ENCODE results near the gene TSEN54.

Gene TSEN54

GRCh38 chr17:75571197-75571884 lies 55.0 kb downstream of the TSEN54 start:
- POLR2A ChIA-PET = interaction anchor here (0.6 kb wide), 1 partner anchor 36 kb away, joined by 3 read pairs; no protein-coding TSS in a partner anchor
- TF ChIP-seq CTCF (IDR thresholded peaks at IDR 0.05; ENCODE audit: insufficient read depth, low read length, missing control alignments) = no peak
- DNase-seq (ENCODE audit: low read depth, low spot score) = no peak
- no peak overlapping the region for H3K4me3 ChIP-seq (ENCODE audit: low read depth, low read length)
- CTCF ChIA-PET = interaction anchor here (0.9 to 1.5 kb wide), 3 partner anchors 17 to 62 kb away, joined by 3 to 5 read pairs (median 4); partner anchors contain the start of gene SMIM5

DNA sequence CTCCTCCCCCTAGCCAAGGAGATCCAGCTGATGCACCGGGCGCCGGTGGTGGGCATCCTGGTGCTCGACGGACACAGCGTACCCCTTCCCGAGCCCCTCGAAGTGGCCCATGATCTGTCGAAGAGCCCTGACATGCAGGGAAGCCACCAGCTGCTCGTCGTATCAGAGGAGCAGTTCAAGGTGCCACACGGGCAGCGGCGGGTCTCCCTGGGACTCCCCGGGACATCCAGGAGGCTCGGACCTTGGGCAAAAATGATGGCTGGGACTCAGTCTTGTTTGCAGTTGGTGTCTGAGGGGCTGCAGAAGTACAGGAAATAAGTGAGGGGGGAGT lies 55.5 kb downstream of the TSEN54 start:
- POLR2A ChIA-PET = no interaction called here

GRCh38 chr17:75572713-75573539 lies 56.6 kb downstream of the TSEN54 start:
- no peak for DNase-seq (ENCODE audit: low read depth, low spot score)
- TF ChIP-seq CTCF (IDR thresholded peaks at IDR 0.05; ENCODE audit: insufficient read depth, low read length, missing control alignments) = no peak
- POLR2A ChIA-PET = no interaction called here
- CTCF ChIA-PET = no interaction called here
- no peak overlapping the region for H3K4me3 ChIP-seq (ENCODE audit: low read depth, low read length)

More for the DNA sequence above, 55.5 kb downstream of the TSEN54 start:
- no peak for TF ChIP-seq CTCF (IDR thresholded peaks at IDR 0.05; ENCODE audit: insufficient read depth, low read length, missing control alignments)
- CTCF ChIA-PET = interaction anchor here (1.1 to 1.5 kb wide), 2 partner anchors 16 to 30 kb away, joined by 3 to 5 read pairs; no protein-coding TSS in a partner anchor
- DNase-seq (ENCODE audit: low read depth, low spot score) = no peak
- no peak overlapping the region for H3K4me3 ChIP-seq (ENCODE audit: low read depth, low read length)

DNA sequence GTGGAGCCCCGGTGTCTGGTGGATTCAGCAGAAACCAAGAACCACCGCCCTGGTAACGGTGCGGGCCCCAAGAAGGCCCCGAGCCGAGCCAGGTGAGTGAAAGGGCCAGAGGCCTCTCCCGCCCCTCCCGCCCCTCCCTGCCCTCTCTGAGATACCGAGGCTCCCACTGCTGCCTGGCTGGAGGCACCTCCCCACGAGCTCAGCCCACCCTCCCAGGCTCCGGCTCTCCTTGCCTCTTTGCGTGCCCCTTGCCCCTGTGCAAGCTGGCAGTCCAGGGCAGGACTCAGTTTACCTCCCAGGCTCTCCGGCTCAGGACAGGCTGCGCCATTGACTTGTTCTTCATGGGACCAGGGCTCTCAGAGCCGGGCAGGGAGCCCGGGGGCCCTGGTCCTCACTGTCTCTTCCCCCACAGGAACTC lies 57.2 kb downstream of the TSEN54 start:
- POLR2A ChIA-PET = no interaction called here
- no peak overlapping the region for H3K4me3 ChIP-seq (ENCODE audit: low read depth, low read length)
- no peak for TF ChIP-seq CTCF (IDR thresholded peaks at IDR 0.05; ENCODE audit: insufficient read depth, low read length, missing control alignments)
- no peak for DNase-seq (ENCODE audit: low read depth, low spot score)
- CTCF ChIA-PET = no interaction called here

GRCh38 chr17:75573994-75574393 lies 57.7 kb downstream of the TSEN54 start:
- DNase-seq (ENCODE audit: low read depth, low spot score) = no peak
- POLR2A ChIA-PET = no interaction called here
- CTCF ChIA-PET = no interaction called here
- TF ChIP-seq CTCF (IDR thresholded peaks at IDR 0.05; ENCODE audit: insufficient read depth, low read length, missing control alignments) = no peak
- no peak overlapping the region for H3K4me3 ChIP-seq (ENCODE audit: low read depth, low read length)
